Gastrocnemius medialis (tissue), 4 donors: ENCODE measurements around the gene SYCN. TPM values are rescaled to one million over a fixed set of nuclear protein-coding genes. Genes with fewer than 3 reads are reported as not detected.

ENCODE experiments used
- ATAC-seq, 2 donors: fragments of 150-250 bp; one replicate each; pipeline ENCODE4 v1.9.1; 2016
- DNase-seq, 2 donors: peaks; one replicate each; pipeline ENCODE4 v3.0.0-alpha.2; 2019
- H3K27ac ChIP-seq, 4 donors: fragments of 200-600 bp; sonication (generic); 1 replicate in 1 of 4; 2 replicates in 3 of 4; pipeline ENCODE4 v1.5.1; 2016 to 2018; ENCODE audit warnings: mild to moderate bottlenecking in 2 of 4, moderate library complexity in 1 of 4
- H3K27me3 ChIP-seq, 3 donors: fragments of 200-600 bp; sonication (generic) in 2 of 3; 1 replicate in 1 of 3; 2 replicates in 2 of 3; pipeline versions ENCODE4 v1.5.1 to v1.6.0; 2016 to 2019; ENCODE audit warnings: mild to moderate bottlenecking in 1 of 3, moderate library complexity in 1 of 3
- H3K36me3 ChIP-seq, 2 donors: fragments of 200-600 bp; sonication (generic) in 1 of 2; one replicate each; pipeline ENCODE4 v1.5.1; 2017 to 2018
- H3K4me1 ChIP-seq, 2 donors: fragments of 200-600 bp; sonication (generic) in 1 of 2; one replicate each; pipeline ENCODE4 v1.5.1; 2016 to 2017; ENCODE audit warnings: mild to moderate bottlenecking in 2 of 2
- H3K4me3 ChIP-seq, 4 donors: fragments of 200-600 bp; sonication (generic) in 3 of 4; 1 replicate in 1 of 4; 2 replicates in 3 of 4; pipeline ENCODE4 v1.5.1; 2016 to 2019; ENCODE audit warnings: mild to moderate bottlenecking in 2 of 4
- H3K9me3 ChIP-seq, 3 donors: fragments of 200-600 bp; sonication (generic) in 2 of 3; 1 replicate in 1 of 3; 2 replicates in 2 of 3; pipeline ENCODE4 v1.5.1; 2016 to 2019
- POLR2A ChIP-seq, 2 donors: fragments of 450-650 bp; IDR thresholded peaks; one replicate each; pipeline ENCODE4 v1.6.1; 2017; ENCODE audit warnings: antibody characterized with exemption in 2 of 2, mild to moderate bottlenecking in 2 of 2, moderate library complexity in 2 of 2
- in situ Hi-C, 4 donors: fragments of 200-750 bp; cut with MboI; loops; one replicate each; pipeline versions ENCODE4 v1.15.0 to v1.8.0; 2017; ENCODE audit warnings: low sequenced_read_pairs in 4 of 4
- intact Hi-C: fragments of 100-400 bp; cut with DNase I; formaldehyde crosslinking; loops from one replicate; pipeline ENCODE4 v1.15.1; 2023; ENCODE audit warnings: low total_unique reads
- total RNA-seq, 4 donors: library from RNA; depleted of rRNA; stranded (reverse); fragments of >200 nt; gene quantifications; one replicate each; pipeline versions ENCODE4 v1.1.0 to v1.2.3, GENCODE V29; 2016
- TF ChIP-seq, protein P1 (sequence below), 5 experiments: fragments of 450-650 bp in 3 of 5; fragments of 200-600 bp in 2 of 5; sonication (generic) in 2 of 5; IDR thresholded peaks in 4 of 5; conservative IDR thresholded peaks in 1 of 5; 1 replicate in 4 of 5; 2 replicates in 1 of 5; pipeline ENCODE4 v1.5.1; 2016 to 2019; ENCODE audit warnings: antibody characterized with exemption in 5 of 5, mild to moderate bottlenecking in 3 of 5, moderate library complexity in 3 of 5

SYCN gene
- total RNA-seq, 4 donors from 2014 or later: not detected

GRCh38 chr19:39196320-39196719, 7.7 kb downstream of the SYCN start:
- DNase-seq (no peak), ATAC-seq (no peak)
- intact Hi-C loops: no loop called here
- Histone ChIP-seq H3K4me1 (no peaks in the 10 kb centered on the region), H3K36me3 (no peaks in the 10 kb centered on the region), H3K9me3 (no peaks in the 10 kb centered on the region), H3K4me3 (no peak overlapping the region), H3K27me3 (peaks cover 47 to 67% (median 60%) of the 10 kb centered on the region in 3 donors), H3K27ac (no peak overlapping the region)
- TF ChIP-seq, protein P1, sequence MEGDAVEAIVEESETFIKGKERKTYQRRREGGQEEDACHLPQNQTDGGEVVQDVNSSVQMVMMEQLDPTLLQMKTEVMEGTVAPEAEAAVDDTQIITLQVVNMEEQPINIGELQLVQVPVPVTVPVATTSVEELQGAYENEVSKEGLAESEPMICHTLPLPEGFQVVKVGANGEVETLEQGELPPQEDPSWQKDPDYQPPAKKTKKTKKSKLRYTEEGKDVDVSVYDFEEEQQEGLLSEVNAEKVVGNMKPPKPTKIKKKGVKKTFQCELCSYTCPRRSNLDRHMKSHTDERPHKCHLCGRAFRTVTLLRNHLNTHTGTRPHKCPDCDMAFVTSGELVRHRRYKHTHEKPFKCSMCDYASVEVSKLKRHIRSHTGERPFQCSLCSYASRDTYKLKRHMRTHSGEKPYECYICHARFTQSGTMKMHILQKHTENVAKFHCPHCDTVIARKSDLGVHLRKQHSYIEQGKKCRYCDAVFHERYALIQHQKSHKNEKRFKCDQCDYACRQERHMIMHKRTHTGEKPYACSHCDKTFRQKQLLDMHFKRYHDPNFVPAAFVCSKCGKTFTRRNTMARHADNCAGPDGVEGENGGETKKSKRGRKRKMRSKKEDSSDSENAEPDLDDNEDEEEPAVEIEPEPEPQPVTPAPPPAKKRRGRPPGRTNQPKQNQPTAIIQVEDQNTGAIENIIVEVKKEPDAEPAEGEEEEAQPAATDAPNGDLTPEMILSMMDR (IDR thresholded peaks at IDR 0.05 in 4 of 5, conservative IDR thresholded peaks at IDR 0.05 in 1 of 5): no peak
- TF ChIP-seq POLR2A (IDR thresholded peaks at IDR 0.05): no peak
- in situ Hi-C loops: no loop called here

GRCh38 chr19:39195755-39196154, 8.3 kb downstream of the SYCN start:
- no peak overlapping the region for H3K27ac ChIP-seq
- DNase-seq (no peak), ATAC-seq (no peak)
- intact Hi-C loops: no loop called here
- TF ChIP-seq, protein P1 (IDR thresholded peaks at IDR 0.05 in 4 of 5, conservative IDR thresholded peaks at IDR 0.05 in 1 of 5): no peak
- TF ChIP-seq POLR2A (IDR thresholded peaks at IDR 0.05): no peak
- no peaks in the 10 kb centered on the region for H3K36me3 ChIP-seq
- H3K27me3 ChIP-seq: peaks cover 45 to 63% (median 57%) of the 10 kb centered on the region in 3 donors
- H3K4me1 ChIP-seq: no peaks in the 10 kb centered on the region
- no peaks in the 10 kb centered on the region for H3K9me3 ChIP-seq
- no peak overlapping the region for H3K4me3 ChIP-seq
- in situ Hi-C loops: no loop called here

- peaks cover 39 to 55% (median 50%) of the 10 kb centered on the region in 3 donors for H3K27me3 ChIP-seq
- DNase-seq (no peak), ATAC-seq (no peak)
- no peaks in the 10 kb centered on the region for H3K36me3 ChIP-seq
- intact Hi-C loops: no loop called here
- in situ Hi-C loops: no loop called here
- H3K9me3 ChIP-seq: no peaks in the 10 kb centered on the region
- no peak overlapping the region for H3K4me3 ChIP-seq
- no peaks in the 10 kb centered on the region for H3K4me1 ChIP-seq
- H3K27ac ChIP-seq: no peak overlapping the region
- TF ChIP-seq POLR2A (IDR thresholded peaks at IDR 0.05): no peak
- TF ChIP-seq, protein P1 (IDR thresholded peaks at IDR 0.05 in 4 of 5, conservative IDR thresholded peaks at IDR 0.05 in 1 of 5): no peak
These were observed 9.1 kb downstream of the SYCN start for GRCh38 chr19:39194832-39195542.

- Histone ChIP-seq H3K9me3 (no peaks in the 10 kb centered on the region), H3K27me3 (peaks cover 38 to 47% (median 40%) of the 10 kb centered on the region in 3 donors), H3K4me1 (no peaks in the 10 kb centered on the region), H3K36me3 (no peaks in the 10 kb centered on the region), H3K27ac (no peak overlapping the region), H3K4me3 (no peak overlapping the region)
- DNase-seq (no peak), ATAC-seq (no peak)
- no peak for TF ChIP-seq POLR2A (IDR thresholded peaks at IDR 0.05)
- TF ChIP-seq, protein P1 (IDR thresholded peaks at IDR 0.05 in 4 of 5, conservative IDR thresholded peaks at IDR 0.05 in 1 of 5): no peak
- intact Hi-C loops (no loop called here), in situ Hi-C loops (no loop called here)
These were observed 10.3 kb downstream of the SYCN start for GRCh38 chr19:39193803-39194202.
